Activated naive CD8-positive, alpha-beta T cell (primary cell): ENCODE measurements around the gene NKX2-4.

Experiments
- H3K27ac Mint-ChIP-seq: one replicate; pipeline ENCODE4 v1.8.0; 2021; ENCODE audit warnings: mixed read lengths
- H3K27me3 Mint-ChIP-seq: one replicate; pipeline ENCODE4 v1.8.0; 2021; ENCODE audit warnings: mixed read lengths
- H3K36me3 Mint-ChIP-seq: one replicate; pipeline ENCODE4 v1.8.0; 2021; ENCODE audit warnings: mixed read lengths
- H3K4me1 Mint-ChIP-seq: one replicate; pipeline ENCODE4 v1.8.0; 2021; ENCODE audit warnings: low read depth, mixed read lengths
- H3K4me3 Mint-ChIP-seq: one replicate; pipeline ENCODE4 v1.8.0; 2021; ENCODE audit warnings: mild to moderate bottlenecking, mixed read lengths
- H3K9me3 Mint-ChIP-seq: one replicate; pipeline ENCODE4 v1.8.0; 2021; ENCODE audit warnings: low read depth, mixed read lengths

NKX2-4 gene

GRCh38 chr20:21398109-21399004 is 1.0 kb upstream of the NKX2-4 start:
- H3K9me3 Mint-ChIP-seq: peaks cover 9% of the 10 kb centered on the region
- peaks cover 4% of the 10 kb centered on the region for H3K36me3 Mint-ChIP-seq
- H3K4me1 Mint-ChIP-seq: peaks cover 14% of the 10 kb centered on the region
- H3K27me3 Mint-ChIP-seq: peaks cover 51% of the 10 kb centered on the region
- peak overlapping the region; percentile 57 for H3K4me3 Mint-ChIP-seq
- H3K27ac Mint-ChIP-seq: peak overlapping the region; percentile 28

GRCh38 chr20:21396599-21397340 is 556 bp downstream of the NKX2-4 start:
- Mint-ChIP-seq H3K27ac (no peak overlapping the region), H3K4me3 (no peak overlapping the region), H3K36me3 (peaks cover 9% of the 10 kb centered on the region), H3K9me3 (peaks cover 9% of the 10 kb centered on the region), H3K4me1 (peaks cover 26% of the 10 kb centered on the region), H3K27me3 (peaks cover 62% of the 10 kb centered on the region)

GRCh38 chr20:21395666-21396598 is 1.4 kb downstream of the NKX2-4 start:
- H3K9me3 Mint-ChIP-seq: peaks cover 9% of the 10 kb centered on the region
- peaks cover 30% of the 10 kb centered on the region for H3K4me1 Mint-ChIP-seq
- H3K4me3 Mint-ChIP-seq: peak overlapping the region; percentile 76
- H3K27ac Mint-ChIP-seq: no peak overlapping the region
- peaks cover 12% of the 10 kb centered on the region for H3K36me3 Mint-ChIP-seq
- H3K27me3 Mint-ChIP-seq: peaks cover 62% of the 10 kb centered on the region

- Mint-ChIP-seq H3K36me3 (peaks cover 15% of the 10 kb centered on the region), H3K4me1 (peaks cover 30% of the 10 kb centered on the region), H3K27ac (no peak overlapping the region), H3K9me3 (peaks cover 9% of the 10 kb centered on the region), H3K27me3 (peaks cover 55% of the 10 kb centered on the region), H3K4me3 (peak overlapping the region; percentile 76)
Observed at GRCh38 chr20:21395051-21395665, 2.2 kb downstream of the NKX2-4 start.

GRCh38 chr20:21394551-21394950 is 2.8 kb downstream of the NKX2-4 start:
- Mint-ChIP-seq H3K4me3 (no peak overlapping the region), H3K27ac (no peak overlapping the region), H3K36me3 (peaks cover 18% of the 10 kb centered on the region), H3K27me3 (peaks cover 51% of the 10 kb centered on the region), H3K9me3 (peaks cover 9% of the 10 kb centered on the region), H3K4me1 (peaks cover 30% of the 10 kb centered on the region)

- no peak overlapping the region for H3K4me3 Mint-ChIP-seq
- H3K27ac Mint-ChIP-seq: no peak overlapping the region
- peaks cover 46% of the 10 kb centered on the region for H3K27me3 Mint-ChIP-seq
Observed at GRCh38 chr20:21393816-21394519, 3.4 kb downstream of the NKX2-4 start.

GRCh38 chr20:21393166-21393565 is 4.2 kb downstream of the NKX2-4 start:
- no peaks in the 10 kb centered on the region for H3K9me3 Mint-ChIP-seq
- peaks cover 16% of the 10 kb centered on the region for H3K36me3 Mint-ChIP-seq
- no peak overlapping the region for H3K27ac Mint-ChIP-seq
- peaks cover 37% of the 10 kb centered on the region for H3K27me3 Mint-ChIP-seq
- H3K4me3 Mint-ChIP-seq: no peak overlapping the region
- peaks cover 28% of the 10 kb centered on the region for H3K4me1 Mint-ChIP-seq

More at GRCh38 chr20:21393816-21394519, 3.4 kb downstream of the NKX2-4 start:
- Mint-ChIP-seq H3K4me1 (peaks cover 30% of the 10 kb centered on the region), H3K36me3 (peaks cover 17% of the 10 kb centered on the region), H3K9me3 (peaks cover 7% of the 10 kb centered on the region)

- Mint-ChIP-seq H3K27me3 (peaks cover 35% of the 10 kb centered on the region), H3K36me3 (peaks cover 24% of the 10 kb centered on the region), H3K4me3 (no peak overlapping the region), H3K27ac (peak overlapping the region; percentile 50), H3K4me1 (peaks cover 24% of the 10 kb centered on the region), H3K9me3 (no peaks in the 10 kb centered on the region)
Observed at GRCh38 chr20:21391972-21392352, 5.4 kb downstream of the NKX2-4 start.

- H3K4me1 Mint-ChIP-seq: peaks cover 24% of the 10 kb centered on the region
- H3K9me3 Mint-ChIP-seq: no peaks in the 10 kb centered on the region
- H3K27ac Mint-ChIP-seq: no peak overlapping the region
- peaks cover 35% of the 10 kb centered on the region for H3K27me3 Mint-ChIP-seq
- no peak overlapping the region for H3K4me3 Mint-ChIP-seq
- H3K36me3 Mint-ChIP-seq: peaks cover 30% of the 10 kb centered on the region
Observed at GRCh38 chr20:21391185-21391971, 5.9 kb downstream of the NKX2-4 start.

- H3K4me3 Mint-ChIP-seq: no peak overlapping the region
- no peaks in the 10 kb centered on the region for H3K9me3 Mint-ChIP-seq
- no peak overlapping the region for H3K27ac Mint-ChIP-seq
- H3K27me3 Mint-ChIP-seq: peaks cover 35% of the 10 kb centered on the region
- peaks cover 24% of the 10 kb centered on the region for H3K4me1 Mint-ChIP-seq
- peaks cover 30% of the 10 kb centered on the region for H3K36me3 Mint-ChIP-seq
Observed at GRCh38 chr20:21390768-21391167, 6.6 kb downstream of the NKX2-4 start.

- H3K27me3 Mint-ChIP-seq: peaks cover 26% of the 10 kb centered on the region
- peaks cover 17% of the 10 kb centered on the region for H3K4me1 Mint-ChIP-seq
- no peak overlapping the region for H3K27ac Mint-ChIP-seq
- H3K36me3 Mint-ChIP-seq: peaks cover 30% of the 10 kb centered on the region
- H3K9me3 Mint-ChIP-seq: no peaks in the 10 kb centered on the region
- no peak overlapping the region for H3K4me3 Mint-ChIP-seq
Observed at GRCh38 chr20:21389368-21389767, 8.0 kb downstream of the NKX2-4 start.

GRCh38 chr20:21388566-21388965 is 8.8 kb downstream of the NKX2-4 start:
- Mint-ChIP-seq H3K27ac (no peak overlapping the region), H3K4me1 (peaks cover 17% of the 10 kb centered on the region), H3K4me3 (no peak overlapping the region), H3K27me3 (peaks cover 23% of the 10 kb centered on the region), H3K9me3 (no peaks in the 10 kb centered on the region), H3K36me3 (peaks cover 30% of the 10 kb centered on the region)

GRCh38 chr20:21387528-21387927 is 9.8 kb downstream of the NKX2-4 start:
- H3K4me3 Mint-ChIP-seq: no peak overlapping the region
- H3K36me3 Mint-ChIP-seq: peaks cover 28% of the 10 kb centered on the region
- peaks cover 9% of the 10 kb centered on the region for H3K4me1 Mint-ChIP-seq
- H3K9me3 Mint-ChIP-seq: no peaks in the 10 kb centered on the region
- H3K27me3 Mint-ChIP-seq: peaks cover 13% of the 10 kb centered on the region
- no peak overlapping the region for H3K27ac Mint-ChIP-seq
